ENCODE measurements around the gene OLFM1.
A peak's percentile ranks its signal among the peaks of the same experiment; 100 is the strongest.

OLFM1 gene

GRCh38 chr9:135076143-135076875 lies 11.2 kb upstream of the OLFM1 start:
- TF ChIP-seq EGR1 (IDR thresholded peaks at IDR 0.05) (no peak), EP300 (IDR thresholded peaks at IDR 0.05; ENCODE audit: borderline replicate concordance) (no peak), ZBTB7A (IDR thresholded peaks at IDR 0.05; ENCODE audit: low read depth) (no peak)

GRCh38 chr9:135076876-135077430 lies 10.5 kb upstream of the OLFM1 start:
- TF ChIP-seq RAD21 (IDR thresholded peaks at IDR 0.05; ENCODE audit: low read depth) (no peak), EGR1 (IDR thresholded peaks at IDR 0.05) (no peak), REST (IDR thresholded peaks at IDR 0.05; ENCODE audit: low read depth) (no peak), FOXM1 (IDR thresholded peaks at IDR 0.05; ENCODE audit: borderline replicate concordance, low read depth) (no peak), ZBTB7A (IDR thresholded peaks at IDR 0.05; ENCODE audit: low read depth) (no peak), MAX (IDR thresholded peaks at IDR 0.05) (no peak), EP300 (IDR thresholded peaks at IDR 0.05; ENCODE audit: borderline replicate concordance) (no peak), USF1 (IDR thresholded peaks at IDR 0.05) (no peak), TAF1 (IDR thresholded peaks at IDR 0.05; ENCODE audit: low read depth) (no peak), CREB1 (IDR thresholded peaks at IDR 0.05; ENCODE audit: low read depth) (no peak), TEAD4 (IDR thresholded peaks at IDR 0.05) (no peak), NFIC (IDR thresholded peaks at IDR 0.05) (no peak), TCF12 (IDR thresholded peaks at IDR 0.05; ENCODE audit: low read depth) (no peak), CEBPB (IDR thresholded peaks at IDR 0.05) (no peak), YY1 (IDR thresholded peaks at IDR 0.05; ENCODE audit: low read depth) (no peak)

- TF ChIP-seq REST (IDR thresholded peaks at IDR 0.05; ENCODE audit: low read depth) (peak; percentile 93), ZBTB7A (IDR thresholded peaks at IDR 0.05; ENCODE audit: low read depth) (no peak), FOXM1 (IDR thresholded peaks at IDR 0.05; ENCODE audit: borderline replicate concordance, low read depth) (no peak)
Measured at GRCh38 chr9:135077497-135078200, 9.8 kb upstream of the OLFM1 start.

- no peak for TF ChIP-seq FOXM1 (IDR thresholded peaks at IDR 0.05; ENCODE audit: borderline replicate concordance, low read depth)
- no peak for TF ChIP-seq EP300 (IDR thresholded peaks at IDR 0.05; ENCODE audit: borderline replicate concordance)
- no peak for TF ChIP-seq ZBTB7A (IDR thresholded peaks at IDR 0.05; ENCODE audit: low read depth)
- TF ChIP-seq TEAD4 (IDR thresholded peaks at IDR 0.05): no peak
- no peak for TF ChIP-seq USF1 (IDR thresholded peaks at IDR 0.05)
- TF ChIP-seq TCF12 (IDR thresholded peaks at IDR 0.05; ENCODE audit: low read depth): no peak
- TF ChIP-seq YY1 (IDR thresholded peaks at IDR 0.05; ENCODE audit: low read depth): no peak
- TF ChIP-seq EGR1 (IDR thresholded peaks at IDR 0.05): no peak
- TF ChIP-seq REST (IDR thresholded peaks at IDR 0.05; ENCODE audit: low read depth): no peak
Measured at GRCh38 chr9:135078361-135078821, 9.1 kb upstream of the OLFM1 start.

Measured in Ishikawa (cell line).